ENCODE results near the gene ARID1B. TPM values are rescaled to one million over a fixed set of nuclear protein-coding genes. Genes with fewer than 3 reads are reported as not detected.

ARID1B gene
- total RNA-seq, 1 experiment from 2014 or later = 15.5 TPM

GRCh38 chr6:157193443-157193996 is 416.3 kb downstream of the ARID1B start:
- DNase-seq (ENCODE audit: extremely low read depth, low read depth) = no peak

GRCh38 chr6:157194110-157194509 is 416.9 kb downstream of the ARID1B start:
- no peak for DNase-seq (ENCODE audit: extremely low read depth, low read depth)

- no peak for DNase-seq (ENCODE audit: extremely low read depth, low read depth)
Measured at GRCh38 chr6:157194643-157195042, 417.5 kb downstream of the ARID1B start.

- no peak for DNase-seq (ENCODE audit: extremely low read depth, low read depth)
Measured at GRCh38 chr6:157196391-157196790, 419.2 kb downstream of the ARID1B start.

- DNase-seq (ENCODE audit: extremely low read depth, low read depth) = no peak
Measured at GRCh38 chr6:157198425-157199279, 421.5 kb downstream of the ARID1B start.

- DNase-seq (ENCODE audit: extremely low read depth, low read depth) = no peak
Measured at GRCh38 chr6:157200117-157200516, 422.9 kb downstream of the ARID1B start.

GRCh38 chr6:157200611-157201010 is 423.4 kb downstream of the ARID1B start:
- DNase-seq (ENCODE audit: extremely low read depth, low read depth) = no peak

- DNase-seq (ENCODE audit: extremely low read depth, low read depth) = no peak
Measured at GRCh38 chr6:157201083-157201482, 423.9 kb downstream of the ARID1B start.

GRCh38 chr6:157203312-157203744 is 426.1 kb downstream of the ARID1B start:
- DNase-seq (ENCODE audit: extremely low read depth, low read depth) = no peak

GRCh38 chr6:157203764-157204163 is 426.6 kb downstream of the ARID1B start:
- no peak for DNase-seq (ENCODE audit: extremely low read depth, low read depth)

- DNase-seq (ENCODE audit: extremely low read depth, low read depth) = no peak
Measured at GRCh38 chr6:157205473-157206358, 428.5 kb downstream of the ARID1B start.

- no peak for DNase-seq (ENCODE audit: extremely low read depth, low read depth)
Measured at GRCh38 chr6:157206359-157206815, 429.2 kb downstream of the ARID1B start.

- DNase-seq (ENCODE audit: extremely low read depth, low read depth) = no peak
Measured at GRCh38 chr6:157207521-157208076, 430.4 kb downstream of the ARID1B start.

GRCh38 chr6:157209865-157210530 is 432.8 kb downstream of the ARID1B start:
- DNase-seq (ENCODE audit: extremely low read depth, low read depth) = no peak

GRCh38 chr6:157210954-157211353 is 433.8 kb downstream of the ARID1B start:
- no peak for DNase-seq (ENCODE audit: extremely low read depth, low read depth)

GRCh38 chr6:157211603-157212455 is 434.7 kb downstream of the ARID1B start:
- DNase-seq (ENCODE audit: extremely low read depth, low read depth) = no peak

GRCh38 chr6:157213426-157213825 is 436.2 kb downstream of the ARID1B start:
- no peak for DNase-seq (ENCODE audit: extremely low read depth, low read depth)

GRCh38 chr6:157213907-157214565 is 436.9 kb downstream of the ARID1B start:
- DNase-seq (ENCODE audit: extremely low read depth, low read depth) = no peak

GRCh38 chr6:157215717-157216116 is 438.5 kb downstream of the ARID1B start:
- DNase-seq (ENCODE audit: extremely low read depth, low read depth) = no peak
